ENCODE data around the gene PGGHG.
"Not testable (repeated sequence)": the region's sequence is repeated elsewhere in the genome, so short reads cannot be mapped to it uniquely, and the experiment has no call there.

The PGGHG gene

DNA sequence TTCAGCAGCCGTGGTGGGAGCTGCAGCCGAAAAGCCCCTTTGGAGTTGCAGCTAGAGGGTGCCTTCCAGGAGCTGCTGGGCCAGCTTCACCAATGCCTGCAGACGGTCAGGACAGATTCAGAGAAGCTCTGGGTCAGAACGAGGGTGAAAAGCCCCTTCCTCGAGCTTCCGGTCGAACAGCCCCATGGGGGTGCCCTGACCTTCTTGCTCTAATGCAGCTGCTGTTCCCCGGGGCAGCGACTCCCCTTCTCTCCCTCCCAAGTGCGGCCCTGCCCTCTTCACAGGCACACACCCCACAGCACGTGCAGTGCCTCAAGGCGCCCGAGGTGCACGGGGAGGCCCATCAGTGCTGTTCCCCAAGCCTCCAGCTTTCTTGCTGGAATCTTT, 41.4 kb downstream of the PGGHG start:
- DNase-seq (ENCODE audit: low read depth in 2 of 2): no peak

DNA sequence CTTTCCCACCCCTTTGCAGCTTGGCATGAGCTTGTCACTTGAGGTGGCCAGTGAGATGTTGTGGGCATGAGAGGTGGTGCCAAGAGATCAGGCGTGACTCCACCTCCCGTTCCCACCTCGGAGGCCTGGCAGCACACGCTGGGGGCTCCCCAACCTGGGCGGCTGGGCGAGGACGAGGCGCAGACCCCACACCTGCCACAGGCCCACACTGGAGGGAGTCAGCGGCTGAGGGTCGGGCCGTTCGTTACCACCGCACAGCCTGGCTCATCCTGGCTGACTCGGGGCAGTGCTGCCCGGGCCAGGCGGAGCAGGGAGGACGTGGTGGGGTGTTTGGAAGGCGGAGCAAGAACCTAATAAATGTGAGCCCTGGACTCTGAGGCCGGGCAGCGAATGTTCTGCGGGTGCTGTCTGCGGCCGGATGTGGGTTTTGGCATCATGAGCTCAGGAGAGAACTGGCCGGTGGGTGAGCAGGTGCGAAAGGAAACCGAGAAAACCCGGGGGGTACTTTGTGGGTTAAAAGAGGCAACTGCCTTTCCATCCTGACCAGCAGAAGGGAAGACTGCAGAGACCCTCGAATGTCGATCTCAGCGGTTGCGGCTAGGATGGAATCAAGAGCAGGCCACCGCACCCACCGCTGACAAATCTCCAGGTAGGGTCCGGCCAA, 41.9 kb downstream of the PGGHG start:
- no peak for DNase-seq (ENCODE audit: low read depth in 2 of 2)

DNA sequence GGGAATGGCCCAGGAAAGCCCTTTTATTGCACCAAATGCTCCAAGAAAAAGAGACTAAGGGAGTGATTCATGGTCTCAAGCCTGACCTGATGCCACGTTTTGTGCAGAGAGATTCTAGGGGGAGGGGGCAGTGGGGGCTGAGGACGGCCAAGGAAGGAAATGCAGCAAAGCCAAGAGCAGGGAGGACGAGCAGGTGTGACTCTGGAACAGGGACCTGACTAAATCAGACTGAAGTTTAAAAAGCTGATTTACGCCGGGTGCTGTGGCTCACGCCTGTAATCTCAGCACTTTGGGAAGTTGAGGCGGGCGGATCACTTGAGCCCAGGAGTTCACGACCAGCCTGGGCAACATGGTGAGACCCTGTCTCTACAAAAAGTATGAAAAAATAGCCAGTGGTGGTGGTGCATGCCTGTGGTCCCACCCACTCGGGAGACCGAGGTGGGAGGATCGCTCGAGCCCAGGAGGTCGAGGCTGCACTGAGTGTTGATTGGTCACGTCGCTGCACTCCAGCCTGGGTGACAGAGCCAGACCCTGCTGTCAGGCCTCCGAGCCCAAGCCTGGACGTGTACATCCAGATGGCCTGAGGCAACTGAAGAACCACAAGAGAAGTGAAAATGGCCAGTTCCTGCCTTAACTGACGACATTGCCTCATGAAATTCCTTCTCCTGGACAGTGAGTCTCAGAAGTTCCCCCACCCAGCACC, 42.6 kb downstream of the PGGHG start:
- DNase-seq (ENCODE audit: low read depth in 2 of 2): no peak

DNA sequence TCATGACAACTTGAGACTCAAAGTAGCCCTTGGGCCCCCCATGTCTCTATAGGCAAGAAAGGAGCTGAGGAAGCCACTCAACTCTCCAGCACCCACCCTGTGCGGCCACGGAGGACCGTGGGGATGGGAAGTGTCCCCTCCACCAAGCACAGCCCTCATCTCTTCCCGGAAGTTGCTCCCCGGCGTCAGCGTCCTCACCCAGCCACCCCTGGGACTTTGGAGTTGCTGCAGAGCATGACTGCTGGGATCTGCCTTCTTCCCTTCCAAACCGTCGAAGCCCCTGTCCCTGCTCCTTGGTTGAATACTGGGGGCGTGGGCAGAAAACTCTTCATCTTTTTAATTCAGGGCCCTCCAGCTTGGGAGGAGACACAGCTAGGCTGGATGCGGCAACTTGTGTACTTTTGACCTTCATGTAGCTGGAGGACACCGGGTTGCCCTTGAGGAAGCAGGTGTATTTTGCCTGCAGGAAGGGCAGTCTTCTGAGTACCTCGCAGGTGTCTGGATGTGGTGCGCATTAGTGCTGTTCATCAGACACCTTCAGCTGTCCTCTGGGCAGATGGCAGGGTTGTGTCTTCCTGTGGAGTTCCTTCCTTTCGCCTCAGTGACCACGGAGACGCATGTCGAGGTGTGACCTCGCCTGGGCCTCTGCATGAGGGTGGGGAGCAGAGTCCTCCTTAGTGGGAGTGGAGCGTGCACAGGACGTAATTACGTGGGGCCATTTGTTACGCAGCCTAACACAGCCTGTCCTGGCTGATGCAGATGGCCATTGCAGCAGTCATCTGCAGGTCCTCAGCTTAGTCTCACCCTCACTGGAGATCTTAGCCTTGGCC, 43.9 kb downstream of the PGGHG start:
- no peak for DNase-seq (ENCODE audit: low read depth in 2 of 2)

DNA sequence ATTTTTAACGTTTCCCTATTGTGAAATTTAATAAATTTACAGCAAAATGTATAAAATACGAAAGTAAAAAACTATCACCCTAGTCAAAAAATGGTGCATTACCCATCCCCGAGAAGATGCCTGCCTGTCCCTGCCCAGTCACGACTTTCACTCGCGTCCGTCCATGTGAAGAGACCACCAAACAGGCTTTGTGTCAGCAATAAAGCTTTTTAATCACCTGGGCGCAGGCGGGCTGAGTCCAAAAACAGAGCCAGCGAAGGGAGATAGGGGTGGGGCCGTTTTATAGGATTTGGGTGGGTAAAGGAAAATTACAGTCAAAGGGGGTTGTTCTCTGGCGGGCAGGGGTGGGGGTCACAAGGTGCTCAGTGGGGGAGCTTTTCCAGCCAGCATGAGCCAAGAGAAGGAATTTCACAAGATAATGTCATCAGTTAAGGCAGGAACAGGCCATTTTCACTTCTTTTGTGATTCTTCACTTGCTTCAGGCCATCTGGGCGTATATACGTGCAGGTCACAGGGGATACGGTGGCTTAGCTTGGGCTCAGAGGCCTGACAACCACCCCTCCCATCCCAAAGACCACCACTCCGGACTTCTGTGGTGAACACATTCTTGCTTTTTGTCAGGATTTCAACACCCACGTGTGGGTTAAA, 44.8 kb downstream of the PGGHG start:
- DNase-seq (ENCODE audit: low read depth in 2 of 2): not testable (repeated sequence)

DNA sequence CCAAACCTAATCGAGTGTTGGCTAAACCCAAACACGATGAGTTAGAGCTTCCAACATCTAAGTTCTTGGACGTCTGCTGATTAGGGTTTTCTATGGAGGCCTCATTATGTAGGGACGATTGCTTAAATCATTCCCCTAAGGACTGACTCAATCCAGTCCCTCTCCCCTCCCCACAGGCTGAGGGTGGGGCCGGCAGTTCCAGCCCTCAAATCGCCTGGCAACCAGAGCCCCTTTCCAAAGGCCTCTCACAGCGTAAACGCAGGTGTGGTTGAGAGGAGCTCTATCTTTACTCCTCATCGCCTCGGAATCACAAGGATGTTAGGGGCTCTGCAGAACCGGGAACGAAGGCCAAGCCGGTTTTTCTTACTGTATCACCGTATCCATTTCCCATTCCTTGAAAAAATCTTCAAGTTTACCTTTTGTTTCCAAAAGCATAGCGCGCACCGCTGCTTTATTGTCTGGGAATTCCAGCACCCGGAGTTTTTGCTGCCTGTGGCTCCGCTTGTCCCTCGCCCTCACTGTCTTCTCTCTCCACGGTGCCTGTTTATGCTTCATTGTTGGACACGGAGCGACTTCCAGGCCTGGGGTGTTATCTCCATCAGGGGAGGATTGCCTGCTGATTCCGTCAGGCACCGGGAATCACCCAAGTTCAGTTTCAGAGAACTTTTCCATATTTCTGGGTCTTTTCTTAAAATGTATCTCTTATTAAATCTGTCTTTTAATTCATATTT, 45.5 kb downstream of the PGGHG start:
- DNase-seq (ENCODE audit: low read depth in 2 of 2): no peak

DNA sequence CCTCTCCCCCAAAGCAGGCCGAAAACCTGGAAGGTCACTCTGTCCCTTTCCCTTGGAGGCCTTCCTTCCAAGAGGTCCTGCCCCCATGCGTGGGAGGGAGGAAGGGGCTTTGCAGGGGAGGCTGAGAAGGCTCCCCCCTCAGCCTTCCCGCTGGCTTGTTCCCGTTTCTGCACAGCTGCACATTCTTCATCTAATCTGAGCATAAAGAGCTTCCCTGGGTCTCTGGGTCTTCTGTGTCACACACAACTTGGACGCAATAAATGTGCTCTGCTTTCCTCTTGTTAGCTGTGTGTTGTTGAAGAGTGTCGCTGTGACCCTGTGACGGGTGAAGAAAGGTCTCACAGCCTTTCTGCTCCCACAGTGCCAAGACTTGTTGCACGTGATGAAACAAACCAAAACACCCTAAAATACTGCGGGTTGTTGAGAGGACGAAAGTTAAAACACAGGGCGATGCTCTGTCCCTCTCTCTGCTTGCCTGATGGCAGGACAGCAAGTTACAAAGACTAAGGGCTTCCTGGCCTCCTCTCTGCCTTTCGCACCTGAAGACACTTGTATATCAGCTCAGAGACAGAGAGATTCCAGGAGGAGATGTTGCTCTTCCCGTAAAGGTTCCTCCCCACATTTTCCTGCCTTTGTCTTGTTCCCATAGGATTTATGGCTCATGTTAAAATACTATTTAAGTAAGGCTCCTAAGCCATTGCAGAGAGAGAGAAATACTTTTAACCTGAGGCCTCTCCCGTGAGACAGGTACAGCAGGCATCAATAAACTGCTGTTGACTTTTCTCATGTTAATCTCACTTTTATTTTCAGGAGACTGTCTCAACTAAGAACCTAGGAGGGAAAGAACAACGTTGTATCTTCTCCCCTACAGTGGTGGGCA, 47.1 kb downstream of the PGGHG start:
- DNase-seq (ENCODE audit: low read depth in 2 of 2): no peak

DNA sequence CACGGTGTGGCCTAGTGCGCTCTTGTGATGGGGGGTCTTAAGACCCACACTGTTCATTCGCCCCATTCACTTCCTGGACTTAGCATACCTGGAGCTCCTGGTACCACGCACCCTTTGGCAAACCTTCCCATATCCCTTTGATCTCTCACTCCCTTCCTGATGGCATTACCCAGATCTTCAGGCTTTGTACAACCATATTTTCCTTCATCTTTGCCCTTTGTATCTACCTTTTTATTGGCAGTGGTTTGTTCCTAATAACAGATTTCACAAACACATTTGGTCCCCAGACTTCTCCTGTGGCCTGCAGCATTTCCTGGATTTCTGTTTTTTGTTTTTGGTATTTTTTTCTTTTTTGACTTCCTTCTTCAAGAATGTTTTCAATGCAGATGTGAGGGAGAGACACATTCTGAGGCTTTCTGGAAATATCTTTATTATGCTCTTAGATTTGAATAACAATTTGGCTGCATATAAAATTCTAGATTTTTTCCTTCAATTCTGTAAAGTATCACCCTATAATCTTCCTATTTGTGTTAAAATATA, 47.8 kb downstream of the PGGHG start:
- DNase-seq (ENCODE audit: low read depth in 2 of 2): no peak

DNA sequence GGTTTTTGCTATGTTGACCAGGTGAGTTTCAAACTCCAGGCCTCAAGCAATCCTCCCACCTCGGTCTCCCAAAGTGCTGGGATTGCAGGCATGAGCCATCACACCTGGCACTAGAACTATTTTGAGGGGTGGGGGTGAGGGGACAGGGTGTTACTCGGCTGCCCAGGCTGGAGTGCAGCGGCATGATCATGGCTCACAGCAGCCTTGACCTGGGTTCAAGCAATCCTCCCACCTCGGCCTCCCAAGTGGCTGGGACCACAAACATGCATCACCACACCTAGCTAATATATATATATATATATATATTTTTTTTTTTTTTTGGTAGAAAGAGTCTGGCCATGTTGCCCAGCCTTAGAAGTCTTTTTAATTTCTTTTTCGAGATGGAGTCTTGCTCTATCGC, 48.8 kb downstream of the PGGHG start:
- no peak for DNase-seq (ENCODE audit: low read depth in 2 of 2)

DNA sequence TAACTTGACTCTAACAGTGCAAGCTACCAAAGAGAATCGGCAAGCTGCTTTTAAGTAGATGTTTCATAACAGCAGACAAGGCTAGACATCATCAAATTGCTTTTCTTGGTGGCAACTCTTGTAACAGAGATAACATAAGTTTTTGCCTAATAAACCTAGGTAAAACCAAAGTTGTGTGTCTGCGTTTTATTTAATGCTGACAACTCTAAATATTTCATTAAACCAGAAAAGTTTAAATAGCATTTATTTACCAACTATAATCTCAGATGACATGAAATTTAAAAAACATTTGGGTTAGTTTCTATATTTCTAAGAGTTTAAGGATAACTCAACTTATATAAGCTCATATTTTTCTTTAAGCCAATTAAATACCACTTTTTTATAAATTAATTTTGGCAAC, 51.0 kb downstream of the PGGHG start:
- no peak for DNase-seq (ENCODE audit: low read depth in 2 of 2)

DNA sequence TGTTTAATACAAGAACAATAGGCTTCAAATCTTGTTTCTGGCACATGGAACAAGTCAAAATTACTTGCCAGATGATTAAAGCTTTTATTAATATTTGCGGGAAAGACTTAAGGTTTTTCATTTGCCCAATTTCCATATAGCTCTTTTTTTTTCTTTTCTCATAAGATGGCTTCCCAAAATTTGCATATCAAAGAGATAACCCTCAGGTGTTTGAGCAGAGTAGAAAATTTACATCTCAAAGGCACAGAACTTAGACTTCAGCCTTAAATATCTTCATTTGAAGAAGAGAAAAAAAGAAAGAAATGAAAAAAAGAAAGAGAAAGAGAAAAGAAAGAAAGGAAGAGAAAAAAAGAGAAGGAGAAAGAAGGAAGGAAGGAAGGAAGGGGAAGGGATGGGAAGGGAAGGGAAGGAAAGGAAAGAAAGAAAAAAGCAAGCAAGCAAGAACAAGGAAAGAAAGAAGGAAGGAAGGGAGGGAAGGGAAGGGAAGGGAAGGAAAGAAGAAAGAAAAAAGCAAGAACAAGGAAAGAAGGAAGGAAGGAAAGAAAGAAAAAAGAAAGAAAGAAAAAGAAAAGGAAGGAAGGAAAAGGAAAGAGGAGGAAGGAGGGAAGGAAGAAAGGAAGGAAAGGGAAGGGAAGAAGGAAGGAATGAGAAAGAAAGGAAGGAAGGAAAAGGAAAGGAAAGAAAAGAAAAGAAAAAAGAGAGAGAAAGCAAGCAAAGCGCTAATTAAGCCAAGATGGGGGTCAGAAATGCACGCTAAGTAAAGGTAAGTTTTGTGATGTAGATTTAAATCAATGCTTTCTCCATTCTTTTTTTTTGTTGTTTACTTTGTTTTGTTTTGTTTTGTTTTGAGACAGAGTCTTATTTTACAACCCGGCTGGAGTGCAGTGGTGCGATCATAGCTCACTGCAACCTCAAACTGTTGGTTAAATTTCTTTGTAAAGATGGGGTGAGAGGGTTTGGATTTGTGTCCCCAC, 51.9 kb downstream of the PGGHG start:
- no peak for DNase-seq (ENCODE audit: low read depth in 2 of 2)

DNA sequence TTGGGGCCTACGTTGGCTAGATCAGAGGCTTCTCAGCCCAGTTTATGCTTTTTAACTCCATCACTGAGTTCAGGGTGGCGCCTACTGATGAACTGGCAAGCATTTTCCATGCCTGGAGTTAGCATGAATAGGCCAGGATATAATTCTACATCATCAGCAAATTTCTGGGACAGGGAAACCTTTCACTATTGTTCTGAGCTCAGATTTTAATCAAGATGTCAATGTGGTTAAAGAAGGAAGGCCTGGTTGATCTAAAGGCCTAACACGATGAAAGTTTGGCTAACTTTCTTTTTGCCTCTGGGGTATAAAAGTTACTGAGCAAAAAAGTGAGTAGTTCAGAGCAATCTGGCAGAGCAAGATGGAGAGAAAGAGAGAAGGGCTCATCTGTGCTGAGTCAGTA, 53.4 kb downstream of the PGGHG start:
- DNase-seq (ENCODE audit: low read depth in 2 of 2): no peak

DNA sequence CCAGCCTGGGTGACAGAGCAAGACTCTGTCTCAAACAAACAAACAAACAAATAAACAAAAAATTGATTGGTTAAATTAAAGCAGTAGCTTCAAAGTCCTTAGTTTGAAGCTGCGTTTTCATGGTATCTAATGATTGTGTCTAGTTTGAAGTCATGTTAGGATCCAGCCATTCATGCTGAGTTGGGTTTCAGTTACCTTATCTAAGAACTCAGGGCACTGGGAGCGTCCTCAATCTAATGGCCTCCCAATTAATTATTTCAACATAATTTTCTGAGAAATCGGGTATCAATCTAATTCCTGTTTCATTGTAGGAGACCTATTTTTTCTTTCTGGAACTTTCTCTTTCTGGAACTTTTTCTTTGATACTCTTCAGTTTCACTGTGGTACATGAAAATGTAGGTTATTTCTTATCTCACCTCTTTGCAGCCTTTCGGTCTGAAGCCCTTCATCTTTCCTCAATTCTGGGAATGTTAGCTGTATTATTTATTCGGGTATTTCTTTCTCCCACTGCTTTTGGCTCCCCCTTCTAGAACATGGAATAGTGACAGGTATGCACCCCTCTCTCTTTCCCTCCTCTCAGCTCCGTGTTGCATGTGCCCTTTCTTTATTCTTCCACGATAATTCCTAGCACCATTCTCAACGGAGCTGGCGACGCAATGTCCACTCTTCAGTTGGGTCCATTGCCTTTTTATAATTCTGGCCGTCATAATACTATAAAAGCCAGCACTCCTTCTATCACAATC, 56.1 kb downstream of the PGGHG start:
- no peak for DNase-seq (ENCODE audit: low read depth in 2 of 2)

All from stimulated activated CD8-positive, alpha-beta memory T cell treated with anti-CD3 and anti-CD28 coated beads, Interleukin-7, amount 100 ng/mL, for 1 hour (primary cell).